CD4-positive, alpha-beta T cell treated with Interleukin-17A for 4 hours (primary cell): Measurements from ENCODE around the gene CAB39.
A peak's percentile ranks its signal among the peaks of the same experiment; 100 is the strongest.
"Not testable (repeated sequence)": the region's sequence is repeated elsewhere in the genome, so short reads cannot be mapped to it uniquely, and the experiment has no call there.

Experiments
- DNase-seq: peaks from one replicate; pipeline ENCODE4 v3.0.0-alpha.2; 2020; ENCODE audit warnings: mixed read lengths

CAB39 gene

DNA sequence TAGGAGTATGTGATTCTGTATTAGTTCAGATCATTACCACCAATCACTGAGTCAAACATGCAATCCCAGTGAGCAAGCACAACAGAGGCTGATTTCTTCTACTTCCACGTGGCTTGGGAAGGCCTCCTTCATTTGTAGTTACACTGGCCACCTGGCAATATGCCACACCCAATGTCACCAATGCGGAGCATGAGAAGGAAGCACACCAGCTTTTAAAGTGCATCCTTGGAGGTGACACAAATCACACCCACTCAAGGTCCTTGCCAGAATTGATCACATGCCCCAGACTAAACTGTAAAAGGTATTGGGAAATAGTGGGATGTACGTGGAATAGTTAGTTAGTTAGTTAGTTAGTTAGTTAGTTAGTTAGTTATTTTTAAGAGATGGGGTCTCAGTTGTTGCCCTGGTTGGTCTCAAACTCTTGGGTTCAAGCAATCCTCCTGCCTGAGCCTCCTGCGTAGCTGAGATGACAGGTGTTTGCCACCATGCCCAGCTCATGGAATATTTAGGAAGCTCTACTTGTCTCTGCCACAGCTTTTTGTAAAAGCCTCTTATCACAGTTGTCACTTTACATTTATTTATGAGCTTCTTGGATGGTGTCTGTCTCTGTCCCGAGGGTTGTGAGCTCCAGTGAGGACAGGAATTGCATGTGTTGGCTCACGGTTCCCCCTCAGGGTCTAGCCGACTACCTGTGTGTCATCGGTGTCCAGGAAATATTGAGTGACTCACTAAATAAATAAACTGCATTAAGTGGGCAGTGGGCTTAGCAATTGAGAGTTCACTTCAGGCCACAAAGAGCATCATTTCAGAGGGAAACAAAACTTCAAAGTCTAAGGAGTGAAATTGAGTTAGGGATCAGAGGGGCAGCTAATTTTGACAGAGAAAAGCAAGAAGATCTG is 28.1 kb upstream of the CAB39 start:
- no peak for DNase-seq

- no peak for DNase-seq
Observed at GRCh38 chr2:230685178-230685577, 27.5 kb upstream of the CAB39 start.

- no peak for DNase-seq
Observed at GRCh38 chr2:230687498-230687897, 25.1 kb upstream of the CAB39 start.

GRCh38 chr2:230688490-230688889 is 24.2 kb upstream of the CAB39 start:
- DNase-seq = no peak

DNA sequence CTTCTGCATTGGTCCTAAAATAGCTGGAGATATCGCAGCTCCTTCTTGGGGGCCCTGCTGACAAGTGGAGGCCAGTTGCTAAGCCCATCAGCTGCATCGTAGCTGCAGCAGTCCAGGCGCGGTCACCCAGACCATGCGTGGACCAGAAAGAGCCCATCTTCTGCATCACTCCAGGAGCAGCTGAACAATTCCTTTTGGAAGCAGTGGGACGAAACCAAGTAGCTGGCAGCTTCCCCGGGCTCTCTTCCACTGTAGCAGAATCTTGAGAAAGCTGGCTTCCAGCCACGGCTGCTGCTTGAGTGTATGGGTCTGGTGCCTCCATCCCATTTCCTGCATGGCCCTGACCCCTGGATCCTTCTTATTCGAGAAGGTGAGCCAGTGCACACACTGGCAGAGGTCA is 22.2 kb upstream of the CAB39 start:
- no peak for DNase-seq

DNA sequence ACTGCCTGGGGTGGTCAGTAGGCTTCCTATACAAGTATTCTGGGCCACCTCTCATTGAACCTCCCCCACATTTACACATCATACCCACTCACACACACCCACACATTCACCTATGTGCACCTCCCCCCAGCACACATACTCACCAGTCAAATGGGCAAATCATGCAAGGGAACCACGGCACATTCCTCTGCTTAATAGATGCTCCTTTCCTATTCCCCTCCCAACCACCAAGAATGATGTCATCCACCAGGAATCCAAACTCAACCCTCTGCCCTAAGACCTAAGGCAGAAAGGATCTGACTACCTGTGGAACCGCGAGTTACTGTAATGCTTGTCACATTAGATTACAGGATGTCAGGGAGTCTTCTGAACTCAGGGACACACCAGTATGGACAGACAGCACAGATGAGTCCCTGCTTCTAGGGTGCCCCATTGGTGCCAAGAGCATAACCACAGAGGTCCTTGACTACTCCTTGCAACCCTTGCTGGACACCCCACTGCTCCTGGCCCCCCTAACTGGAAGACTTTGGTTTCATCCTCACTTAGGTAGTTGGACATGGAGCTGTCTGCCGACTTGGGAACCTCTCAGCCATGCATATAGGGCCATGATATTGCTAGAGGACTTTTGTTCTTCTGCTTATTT is 21.5 kb upstream of the CAB39 start:
- no peak for DNase-seq

- no peak for DNase-seq
Observed at GRCh38 chr2:230692760-230693159, 19.9 kb upstream of the CAB39 start.

DNA sequence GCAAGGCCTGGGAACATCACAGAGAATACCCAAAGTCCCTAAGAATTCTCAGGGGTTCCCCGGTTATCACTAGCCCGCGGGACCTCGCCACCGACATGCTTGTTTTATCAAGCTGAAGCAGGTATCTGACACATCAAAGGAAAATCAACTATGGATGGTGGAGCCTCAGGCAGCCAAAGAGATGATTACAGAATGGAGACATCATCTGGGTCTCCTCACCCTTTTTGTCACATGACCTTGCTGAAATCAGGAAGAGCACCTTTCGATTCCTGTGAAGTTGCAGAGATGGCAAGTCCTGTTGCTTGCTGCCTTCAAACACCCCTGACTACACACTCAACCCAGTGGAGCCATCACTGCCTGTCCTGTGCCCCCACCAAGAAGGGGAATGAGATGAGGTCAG is 19.2 kb upstream of the CAB39 start:
- no peak for DNase-seq

DNA sequence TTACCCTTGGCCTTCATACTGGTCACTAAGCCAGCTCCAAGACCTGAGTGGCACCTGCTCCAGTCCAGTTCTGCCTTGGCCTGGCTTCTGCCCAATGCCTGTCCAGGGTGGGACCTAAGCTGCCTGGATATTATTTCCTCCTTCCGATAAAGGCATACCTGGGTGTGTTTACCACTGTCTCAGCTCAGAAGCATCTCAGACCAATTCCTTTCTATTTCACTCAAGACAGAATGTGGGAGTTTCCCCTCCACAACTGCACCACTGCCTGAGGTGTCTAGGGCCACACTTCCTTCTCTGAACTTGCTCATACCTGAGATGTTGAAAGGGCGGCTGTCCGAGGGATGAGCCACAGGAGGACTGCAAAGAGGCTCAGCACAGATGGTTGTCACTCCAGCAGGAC is 18.4 kb upstream of the CAB39 start:
- DNase-seq = no peak

GRCh38 chr2:230695551-230695950 is 17.1 kb upstream of the CAB39 start:
- DNase-seq = no peak

- DNase-seq = no peak
Observed at GRCh38 chr2:230696670-230697069, 16.0 kb upstream of the CAB39 start.

DNA sequence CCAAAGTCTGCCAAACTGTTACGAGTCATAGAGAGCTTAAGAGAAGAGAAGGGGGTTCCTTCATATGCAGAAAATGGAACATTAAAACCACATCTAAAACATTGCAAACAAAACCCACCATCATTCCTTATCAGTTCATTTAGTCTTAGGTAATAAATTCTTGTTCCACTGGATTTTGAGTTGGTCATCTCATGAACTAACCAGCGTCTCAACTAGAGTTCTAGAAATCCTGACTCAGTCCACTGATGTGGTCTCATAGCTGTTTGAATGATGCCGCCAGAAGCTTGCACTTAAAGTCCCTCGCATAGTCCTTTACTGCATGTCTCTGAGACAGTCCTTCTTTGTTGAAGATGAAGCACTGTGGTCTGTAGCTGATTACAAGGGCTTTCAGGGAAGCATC is 15.0 kb upstream of the CAB39 start:
- no peak for DNase-seq

DNA sequence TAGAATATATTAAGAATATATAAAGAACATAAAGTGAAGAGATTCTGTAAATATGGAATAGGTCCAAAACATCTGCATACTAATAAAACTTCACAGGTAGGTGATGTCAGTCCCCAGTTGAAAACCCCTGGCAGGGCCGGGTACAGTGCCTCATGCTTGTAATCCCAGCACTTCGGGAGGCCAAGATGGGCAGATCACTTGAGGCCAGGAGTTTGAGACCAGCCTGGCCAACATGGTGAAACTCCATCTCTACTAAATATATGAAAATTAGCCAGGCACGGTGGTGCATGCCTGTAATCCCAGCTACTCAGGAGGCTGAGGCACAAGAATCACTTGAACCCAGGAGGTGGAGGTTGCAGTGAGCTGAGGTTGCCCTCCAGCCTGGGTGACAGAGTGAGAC is 13.9 kb upstream of the CAB39 start:
- not testable (repeated sequence) for DNase-seq

DNA sequence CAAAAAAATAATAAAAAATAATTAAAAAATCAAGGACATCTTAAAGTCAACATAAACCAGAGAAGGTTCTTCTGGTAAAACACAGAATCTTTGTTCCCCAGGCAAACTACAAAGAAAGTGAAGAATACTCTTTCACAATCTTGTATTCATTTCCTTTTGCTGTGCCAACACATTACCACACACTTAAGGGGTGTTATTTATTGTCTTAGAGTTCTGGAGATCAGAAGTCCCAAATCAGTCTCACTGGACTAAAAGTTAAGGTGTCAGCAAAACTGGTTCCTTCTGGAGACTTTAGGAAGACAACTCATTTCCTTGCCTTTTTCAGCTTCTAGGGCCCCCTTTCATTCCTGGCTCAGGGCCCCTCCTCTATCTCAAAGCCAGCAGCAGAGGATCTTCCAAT is 12.2 kb upstream of the CAB39 start:
- no peak for DNase-seq

GRCh38 chr2:230701308-230701707 is 11.3 kb upstream of the CAB39 start:
- no peak for DNase-seq

DNA sequence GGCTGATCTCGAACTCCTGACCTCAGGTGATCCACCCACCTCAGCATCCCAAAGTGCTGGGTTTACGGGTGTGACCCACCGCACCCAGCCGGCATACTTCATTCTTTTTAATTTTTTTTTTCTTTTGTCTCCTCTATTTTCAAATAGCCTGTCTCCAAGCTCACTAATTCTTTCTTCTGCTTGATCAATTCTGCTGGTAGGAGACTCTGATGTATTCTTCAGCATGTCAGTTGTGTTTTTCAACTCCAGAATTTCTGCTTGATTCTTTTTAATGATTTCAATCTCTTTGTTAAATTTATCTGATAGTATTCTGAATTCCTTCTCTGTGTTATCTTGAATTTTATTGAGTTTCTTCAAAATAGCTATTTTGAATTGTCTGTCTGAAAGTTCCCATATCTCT is 10.2 kb upstream of the CAB39 start:
- not testable (repeated sequence) for DNase-seq

DNA sequence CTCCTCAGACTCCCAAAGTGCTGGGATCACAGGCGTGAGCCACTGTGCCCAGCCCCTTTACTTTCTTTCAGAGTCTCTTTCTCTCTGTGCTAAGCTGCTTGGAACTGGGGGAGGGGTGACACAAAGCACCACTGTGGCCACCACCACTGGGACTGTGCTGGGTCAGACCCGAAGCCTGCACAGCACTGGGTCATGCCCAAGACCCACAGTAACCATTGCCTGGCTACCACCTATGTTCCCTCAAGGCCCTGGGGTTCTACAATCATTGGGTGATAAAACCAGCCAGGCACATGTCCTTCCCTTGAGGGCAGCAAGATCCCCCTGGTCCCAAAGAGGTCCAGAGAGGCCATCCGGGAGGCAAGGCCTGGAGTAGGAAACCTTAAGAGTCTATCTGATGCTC is 9.1 kb upstream of the CAB39 start:
- DNase-seq = no peak

- DNase-seq = no peak
Observed at GRCh38 chr2:230706053-230706521, 6.6 kb upstream of the CAB39 start.

- DNase-seq = no peak
Observed at GRCh38 chr2:230706966-230707365, 5.7 kb upstream of the CAB39 start.

GRCh38 chr2:230708204-230708603 is 4.4 kb upstream of the CAB39 start:
- DNase-seq = no peak

GRCh38 chr2:230711224-230711623 is 1.4 kb upstream of the CAB39 start:
- no peak for DNase-seq

DNA sequence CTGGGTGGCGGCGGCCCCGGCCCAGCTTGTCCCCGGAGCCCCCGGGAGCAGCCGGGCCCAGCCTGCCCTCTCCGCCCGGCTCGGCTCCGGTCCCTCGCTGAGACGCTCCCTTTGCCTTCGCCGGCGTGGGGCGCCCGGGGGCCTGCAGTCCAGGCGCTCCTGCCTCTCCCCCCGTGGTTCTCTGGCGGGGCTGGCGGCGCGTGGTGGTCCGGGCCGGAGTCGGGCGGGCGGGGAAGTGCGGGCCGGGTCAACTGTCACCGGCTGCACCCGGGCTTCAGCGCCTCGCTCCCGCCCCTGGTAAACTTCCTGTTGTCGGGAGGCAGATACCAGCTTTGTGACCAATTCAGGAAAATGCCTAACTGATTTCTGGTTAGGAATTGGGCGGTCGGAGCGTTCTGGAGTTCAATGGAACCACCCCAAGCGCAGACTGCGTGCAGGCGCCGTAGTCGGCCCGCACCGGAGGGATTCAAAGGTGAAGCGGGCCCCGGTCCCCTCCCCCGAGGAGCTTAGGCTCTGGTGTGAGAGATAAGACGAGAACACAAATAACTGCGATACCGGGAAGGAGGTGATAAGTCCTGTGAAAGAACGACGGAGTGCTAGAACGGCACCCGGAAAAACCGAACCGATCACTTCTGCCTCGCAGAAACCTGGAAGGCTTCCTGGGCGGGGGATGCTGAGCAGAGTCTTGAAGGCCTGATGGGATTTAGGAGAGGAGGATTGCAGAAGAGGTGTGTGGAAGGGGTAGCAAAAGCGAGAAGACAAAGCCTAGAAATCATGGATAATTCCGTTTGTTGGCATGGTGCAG is 891 bp downstream of the CAB39 start:
- peak; percentile 56 for DNase-seq

DNA sequence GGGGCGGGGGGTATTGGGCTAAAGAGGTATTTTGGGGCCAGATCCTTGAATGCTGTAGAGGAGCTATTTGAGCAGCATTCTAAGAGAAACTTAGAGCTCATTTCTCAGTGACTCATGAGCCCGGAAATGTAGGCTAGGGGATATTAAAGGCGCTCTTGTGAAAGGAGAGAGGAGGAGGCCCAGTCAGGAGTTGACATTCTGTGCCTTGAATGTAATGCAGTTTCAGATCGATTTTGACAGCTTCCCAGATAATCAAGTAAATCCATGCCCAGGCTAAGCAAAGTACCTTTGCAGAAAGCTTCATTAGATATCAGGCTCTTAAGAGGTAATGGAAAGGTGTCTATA is 1.5 kb downstream of the CAB39 start:
- peak; percentile 57 for DNase-seq

DNA sequence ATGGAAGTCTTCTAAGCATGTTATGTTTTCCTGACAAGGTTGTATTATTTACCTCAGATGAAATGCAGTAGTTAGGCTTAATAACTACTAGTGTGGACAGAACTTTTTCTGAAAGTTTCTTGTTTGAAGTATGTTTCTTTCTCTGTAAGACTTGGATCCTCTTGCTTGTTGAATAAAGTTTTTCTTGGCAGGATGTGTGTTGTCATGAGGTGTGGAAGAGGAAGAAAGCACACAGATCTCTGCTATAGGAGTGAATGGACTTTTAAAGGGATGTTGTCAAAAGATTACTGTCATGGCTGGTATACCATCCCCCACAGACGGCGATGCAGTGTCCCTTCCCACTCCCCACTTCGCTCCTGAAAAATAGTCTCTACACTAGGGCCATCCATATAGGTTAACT is 2.6 kb downstream of the CAB39 start:
- DNase-seq = peak; percentile 10
